GM04503 (cell line): ENCODE results near the gene ATL2.
"Not testable (repeated sequence)": the region's sequence is repeated elsewhere in the genome, so short reads cannot be mapped to it uniquely, and the experiment has no call there.

ENCODE experiments used
- DNase-seq: peaks from one replicate; pipeline ENCODE4 v3.0.0-alpha.2; 2012; ENCODE audit warnings: low read depth

ATL2 gene

DNA sequence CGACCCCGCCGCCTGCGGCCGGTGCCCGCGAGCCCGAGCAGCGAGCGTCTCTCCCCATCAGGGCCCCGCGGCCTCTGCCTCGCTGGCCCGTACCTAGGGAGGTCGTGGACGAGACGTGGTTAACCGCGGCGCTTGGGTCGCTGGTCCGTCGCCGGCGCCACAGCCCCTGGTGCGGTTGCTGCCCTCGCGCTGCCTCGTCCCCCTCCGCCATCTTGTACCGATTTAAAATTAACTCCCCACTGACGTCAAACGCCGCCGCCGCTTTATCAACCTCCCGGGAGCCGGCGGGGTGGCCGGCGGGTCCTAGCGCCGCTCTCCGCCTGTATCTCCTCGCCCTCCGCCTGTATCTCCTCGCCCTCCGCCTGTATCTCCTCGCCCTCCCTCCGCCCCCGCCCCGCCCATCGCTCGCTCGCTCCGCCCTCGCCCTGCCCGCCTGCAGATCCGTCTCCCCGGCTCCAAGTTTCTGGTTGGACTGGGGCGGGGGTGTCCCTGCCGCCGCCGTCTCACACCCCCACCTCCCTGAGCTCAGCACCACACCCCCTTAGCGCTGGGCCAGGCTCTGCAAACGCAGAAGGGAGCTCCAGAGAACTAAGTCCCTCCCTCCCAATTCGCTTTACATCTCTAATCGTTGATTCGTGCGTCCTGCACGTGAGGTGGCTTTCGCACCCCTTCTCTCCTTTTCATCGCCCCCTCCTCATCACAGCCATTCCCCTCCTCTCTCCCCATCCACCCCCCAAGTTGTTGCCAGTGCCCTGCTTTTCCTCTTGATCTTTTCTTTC is at the start of gene ATL2:
Gene ATL2, minus strand, starts transcription at position 224 of the 779 bp plus-strand sequence. Its CDS starts 13 bp downstream, at position 211.
- DNase-seq: peak; percentile 60

DNA sequence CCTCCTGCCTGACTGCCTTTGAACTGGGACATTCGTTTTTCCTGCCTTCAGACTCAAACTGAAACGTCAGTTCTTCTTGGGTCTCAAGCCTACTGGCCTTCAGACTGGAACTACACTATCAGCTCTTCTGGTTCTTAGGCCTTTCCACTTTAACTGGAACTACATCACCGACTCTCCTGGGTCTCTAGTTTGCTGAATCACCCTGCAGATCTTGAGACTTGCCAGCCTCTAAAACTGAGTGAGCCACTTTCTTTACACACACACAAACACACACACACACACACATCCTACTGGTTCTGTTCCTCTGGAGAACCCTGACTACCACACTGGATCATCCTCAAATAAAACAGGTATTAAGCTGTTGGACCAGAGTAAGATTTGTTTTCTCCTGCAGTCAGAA is 46.7 kb upstream of the ATL2 start:
- no peak for DNase-seq

DNA sequence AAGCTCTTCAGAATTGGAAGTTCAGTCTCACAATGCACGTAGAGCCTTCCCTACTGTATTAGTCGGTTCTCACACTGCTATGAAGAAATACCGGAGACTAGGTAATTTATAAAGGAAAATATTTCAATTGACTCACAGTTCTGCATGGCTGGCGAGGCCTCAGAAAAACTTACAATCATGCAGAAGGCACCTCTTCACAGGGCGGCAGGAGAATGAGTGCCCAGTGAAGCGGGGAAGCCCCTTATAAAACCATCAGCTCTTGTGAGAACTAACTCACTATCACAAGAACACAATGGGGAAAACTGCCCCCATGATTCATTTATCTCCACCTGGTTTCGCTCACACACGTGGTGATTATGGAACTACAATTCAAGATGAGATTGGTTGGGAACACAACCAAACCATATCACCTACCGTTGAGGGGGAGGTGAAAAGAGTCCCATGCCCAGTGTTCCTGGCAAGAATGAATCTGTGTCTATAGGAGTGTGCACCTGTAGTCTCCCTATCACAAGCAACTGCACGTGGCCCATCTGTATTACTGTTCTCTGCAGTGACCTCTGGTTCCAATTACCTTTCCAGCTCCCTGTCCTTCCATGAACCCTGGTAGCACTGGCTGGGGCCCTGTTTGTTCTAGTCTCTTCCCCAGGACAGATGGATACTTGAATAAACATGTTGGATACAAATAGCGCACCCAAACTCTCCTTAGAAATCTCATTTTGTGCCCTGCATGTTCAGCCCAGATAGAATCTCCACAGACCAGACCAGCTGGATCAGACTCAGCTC is 44.4 kb upstream of the ATL2 start:
- DNase-seq: no peak

DNA sequence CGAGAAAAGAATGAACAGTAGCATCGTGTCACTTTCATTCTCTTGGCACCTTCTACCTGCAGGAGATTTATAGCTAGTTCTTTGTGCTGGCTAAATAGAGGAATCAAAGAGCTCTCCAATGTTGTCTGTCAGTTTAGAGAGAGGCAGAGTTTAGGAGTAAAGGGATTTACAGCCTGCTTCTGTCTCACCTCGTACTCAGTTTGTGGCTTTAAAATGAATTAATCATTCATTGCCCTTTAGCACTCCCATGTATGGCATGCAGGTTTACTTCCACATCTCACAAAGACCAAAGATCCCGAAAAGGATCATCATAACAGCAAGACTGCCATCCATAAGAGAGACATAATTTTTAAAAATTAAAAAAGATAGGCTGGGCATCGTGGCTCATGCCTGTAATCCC is 42.4 kb upstream of the ATL2 start:
- DNase-seq: no peak

DNA sequence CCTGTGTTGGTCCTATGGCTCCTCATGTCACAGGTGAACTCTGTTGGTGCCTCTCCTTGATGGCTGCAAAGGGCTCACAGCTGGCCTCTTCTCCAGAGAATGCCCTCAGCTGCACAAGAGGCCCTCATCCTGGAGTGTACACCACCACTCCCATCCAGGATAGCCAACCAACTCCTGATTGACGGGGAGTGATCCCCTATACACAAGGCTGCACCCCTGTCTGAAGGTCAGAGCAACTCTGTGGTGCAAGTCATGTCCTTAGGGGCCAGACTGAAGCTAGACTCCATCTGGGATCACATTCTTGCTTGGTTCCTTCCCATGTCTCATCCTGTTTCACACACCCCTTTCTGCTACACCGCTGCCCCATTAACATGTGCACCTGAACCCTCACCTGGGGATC is 41.7 kb upstream of the ATL2 start:
- no peak for DNase-seq

DNA sequence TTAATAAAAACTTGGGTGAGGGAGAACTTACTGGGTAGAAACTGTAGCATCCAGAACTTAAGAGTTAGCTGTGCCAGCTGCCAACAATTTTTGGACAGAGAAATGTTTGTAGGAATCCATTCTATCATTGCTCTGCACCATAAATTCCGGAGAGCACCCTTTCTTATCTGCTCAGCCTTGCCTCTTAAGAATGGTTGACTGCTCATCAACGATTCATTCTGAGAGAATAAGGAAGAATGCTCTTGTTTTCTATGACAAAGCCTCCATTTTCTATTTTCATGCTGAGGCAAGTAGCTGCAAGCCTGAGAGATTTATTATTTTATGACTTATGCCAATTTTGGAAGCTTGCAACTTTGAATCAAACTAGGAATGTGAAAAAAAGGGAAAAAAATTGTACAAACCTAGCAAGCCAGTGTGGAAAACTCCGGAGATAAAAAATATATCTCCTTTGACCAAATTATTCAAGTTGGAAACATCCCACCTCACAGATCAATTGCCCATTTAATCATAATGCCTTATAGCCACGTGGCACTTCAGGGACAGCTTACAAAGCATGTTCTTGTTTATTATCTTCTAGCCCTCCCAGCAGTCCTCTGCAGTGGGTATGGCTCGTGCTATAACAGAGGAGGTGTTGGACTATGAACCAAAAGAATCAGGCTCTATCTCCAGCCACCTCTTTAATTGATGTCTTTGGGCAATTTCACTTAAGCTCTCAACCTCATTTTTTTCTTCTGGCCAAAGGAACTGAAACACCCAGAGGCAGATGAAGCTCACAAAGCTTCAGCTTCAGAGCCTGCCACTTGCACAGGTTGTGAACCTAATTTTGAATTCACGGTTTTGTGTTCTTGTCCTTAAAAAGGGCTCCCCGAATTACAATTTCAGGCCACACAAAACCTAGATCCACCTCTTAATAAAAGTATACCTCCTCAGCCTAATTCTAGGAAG is 40.9 kb upstream of the ATL2 start:
- no peak for DNase-seq

DNA sequence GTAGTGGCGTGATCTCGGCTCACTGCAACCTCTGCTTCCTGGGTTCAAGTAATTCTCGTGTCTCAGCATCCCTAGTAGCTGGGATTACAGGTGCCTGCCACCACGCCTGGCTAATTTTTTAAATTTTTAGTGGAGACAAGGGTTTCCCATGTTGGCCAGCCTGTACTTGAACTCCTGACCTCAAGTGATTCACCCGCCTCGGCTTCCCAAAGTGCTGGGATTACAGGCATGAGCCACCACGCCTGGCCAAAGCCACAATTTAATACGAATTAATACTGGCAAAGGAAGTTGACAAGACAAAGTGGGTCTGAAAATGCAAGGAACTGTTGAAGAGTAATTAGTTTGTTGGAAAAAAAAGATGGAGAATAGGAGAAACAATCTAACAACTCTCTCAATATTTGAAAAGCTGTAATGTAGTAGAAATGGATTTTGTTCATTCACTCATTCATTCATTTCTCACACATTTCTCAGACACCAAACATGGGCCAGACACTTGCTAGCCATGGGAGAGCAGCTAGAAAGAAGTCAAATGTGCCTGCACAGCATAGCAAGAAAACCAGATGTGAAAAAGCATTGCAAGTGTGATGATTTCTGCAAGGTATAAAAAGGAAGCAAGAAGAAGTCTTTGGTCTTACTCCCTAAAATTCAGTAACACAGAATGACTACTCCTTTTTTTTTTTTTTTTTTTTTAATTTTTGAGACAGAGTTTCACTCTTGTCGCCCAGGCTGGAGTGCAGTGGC is 39.4 kb upstream of the ATL2 start:
- DNase-seq: no peak

DNA sequence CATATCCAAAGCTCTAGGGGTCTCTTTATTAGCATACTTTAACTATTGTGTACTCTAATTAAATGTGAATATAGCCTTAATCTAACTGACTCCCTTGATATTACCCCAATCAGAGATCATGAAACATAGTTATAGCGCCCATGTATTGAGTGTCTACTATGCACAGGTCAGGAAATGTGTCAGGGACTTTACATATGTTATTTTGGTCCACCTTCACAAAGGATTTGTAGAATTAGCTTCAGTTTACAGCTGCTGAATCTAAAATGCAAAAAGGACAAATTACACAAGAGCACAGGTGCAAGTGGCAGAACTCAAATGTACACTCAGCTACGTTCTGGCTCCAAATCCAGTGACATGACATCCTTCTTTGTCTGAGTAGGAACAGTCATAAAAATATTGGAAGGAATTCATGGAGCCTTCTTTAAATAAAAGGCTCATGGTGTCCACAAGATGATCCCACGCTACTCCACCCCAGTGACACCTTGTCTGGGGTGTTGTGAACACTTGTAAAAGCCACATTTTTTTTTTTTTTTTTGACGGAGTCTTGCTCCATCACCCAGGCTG is 38.7 kb upstream of the ATL2 start:
- no peak for DNase-seq

DNA sequence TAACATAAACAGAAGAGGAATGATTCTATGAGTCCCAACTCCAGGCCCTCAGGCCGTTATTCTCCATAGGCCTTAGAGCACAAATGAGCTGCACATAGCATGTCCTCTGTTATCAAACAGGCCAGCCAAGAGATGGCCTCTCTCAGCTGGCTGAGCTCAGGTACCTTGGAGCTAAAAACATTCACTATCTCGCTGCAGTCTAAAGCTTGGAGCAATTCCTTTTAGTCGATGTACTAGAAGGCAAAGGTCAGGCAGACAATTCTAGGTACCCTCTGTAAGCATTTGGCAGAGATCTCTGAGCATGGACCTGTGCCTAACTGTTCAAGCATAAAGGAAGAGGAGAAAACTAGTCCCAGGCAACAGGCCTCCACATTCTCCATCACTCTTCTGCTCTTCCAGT is 38.0 kb upstream of the ATL2 start:
- DNase-seq: no peak

DNA sequence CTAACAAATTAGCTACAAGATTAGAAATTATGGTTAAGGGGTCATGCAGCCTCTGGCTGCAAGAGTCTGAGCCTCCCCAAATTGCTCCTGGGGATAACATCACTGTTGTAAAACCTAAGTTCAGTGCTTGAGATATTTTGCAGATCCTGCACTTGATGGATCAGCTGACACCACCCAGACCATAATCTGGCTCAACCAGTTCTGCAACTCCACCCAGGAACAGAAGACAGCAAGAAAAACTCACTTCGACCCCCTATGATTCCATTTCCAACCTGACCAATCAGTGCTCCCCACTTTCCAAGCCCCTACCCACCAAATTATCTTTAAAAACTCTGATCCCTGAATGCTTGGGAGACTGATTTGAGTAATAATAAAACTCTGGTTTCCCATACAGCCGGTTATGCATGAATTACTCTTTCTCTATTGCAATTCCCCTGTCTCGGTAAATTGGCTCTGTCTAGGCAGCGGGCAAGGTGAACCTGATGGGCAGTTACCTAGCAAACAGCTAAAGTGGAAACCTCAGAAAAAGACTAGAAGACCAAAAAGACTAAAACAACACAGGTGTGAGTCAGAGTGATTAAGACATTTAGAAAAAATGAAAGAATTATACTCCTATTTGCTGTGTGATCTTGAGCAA is 35.3 kb upstream of the ATL2 start:
- DNase-seq: not testable (repeated sequence)

DNA sequence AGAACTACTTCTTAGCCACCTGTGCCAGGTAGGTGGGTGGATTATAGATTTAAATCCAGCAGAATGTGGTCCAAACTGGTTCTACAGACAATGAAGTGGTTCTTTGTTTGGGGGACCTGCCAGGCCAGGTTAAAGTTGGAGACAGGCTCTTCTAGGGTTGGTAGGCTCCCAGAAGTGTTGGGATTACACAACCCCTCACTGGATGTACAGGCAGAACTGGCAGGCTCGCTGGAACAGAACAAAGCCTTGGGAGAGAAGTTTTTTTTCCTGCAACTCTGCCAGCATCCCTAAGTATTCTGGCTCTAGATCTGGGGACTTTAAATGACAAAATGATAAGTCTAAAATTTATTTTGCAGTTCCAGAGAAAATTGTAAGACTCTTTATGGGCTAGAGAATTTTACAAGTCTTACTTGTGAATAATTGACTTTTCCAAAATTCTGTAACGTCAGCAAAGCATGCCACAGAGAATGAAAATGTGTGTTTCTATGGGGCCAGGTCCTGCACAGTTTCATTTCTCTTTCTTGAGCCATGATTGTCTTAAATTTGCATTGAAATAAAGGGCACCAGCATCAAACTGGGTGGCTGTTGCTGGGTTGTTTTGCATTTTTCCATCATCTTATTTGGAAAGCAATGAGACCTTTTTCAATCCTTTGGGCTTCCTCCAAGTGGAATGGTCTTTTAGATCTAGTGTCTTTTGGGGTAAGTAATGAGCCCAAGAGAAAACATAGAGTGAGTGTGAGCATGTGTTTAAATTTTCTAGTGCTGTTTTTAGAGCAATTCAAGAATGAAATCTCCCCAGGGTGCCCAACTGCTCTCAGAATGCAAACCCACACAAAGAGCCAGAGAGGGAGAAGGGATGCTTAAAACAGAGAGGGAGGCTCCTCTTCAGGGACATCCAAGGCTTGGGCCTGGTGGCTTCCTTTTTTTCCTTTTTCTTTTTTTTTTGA is 32.4 kb upstream of the ATL2 start:
- DNase-seq: no peak

DNA sequence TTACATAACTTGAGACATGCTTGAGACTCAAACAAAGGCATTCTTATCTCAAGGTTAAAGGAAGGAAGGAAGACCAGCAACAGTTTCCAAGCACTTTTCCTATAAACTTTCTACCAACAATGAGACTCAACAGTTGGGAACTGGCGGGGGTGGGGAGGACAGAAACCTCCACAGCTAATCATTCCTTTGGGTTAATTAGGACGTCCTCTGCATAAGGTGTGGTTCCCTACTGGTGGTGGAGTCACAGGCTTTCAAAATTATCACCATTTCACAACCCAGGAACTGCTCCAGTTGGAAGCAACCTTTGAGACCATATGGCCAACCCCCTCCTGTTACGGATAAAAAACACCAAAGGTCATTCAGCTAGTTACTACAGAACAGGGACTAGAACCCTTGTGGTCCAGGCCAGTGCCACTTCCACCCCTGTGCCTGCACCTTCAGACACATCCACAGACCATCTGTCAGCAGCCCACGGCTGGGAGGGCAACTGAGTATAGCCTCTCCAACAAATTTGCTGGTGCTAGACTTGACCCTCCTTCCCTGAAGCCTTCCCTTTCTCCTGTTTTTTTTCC is 30.1 kb upstream of the ATL2 start:
- DNase-seq: no peak

DNA sequence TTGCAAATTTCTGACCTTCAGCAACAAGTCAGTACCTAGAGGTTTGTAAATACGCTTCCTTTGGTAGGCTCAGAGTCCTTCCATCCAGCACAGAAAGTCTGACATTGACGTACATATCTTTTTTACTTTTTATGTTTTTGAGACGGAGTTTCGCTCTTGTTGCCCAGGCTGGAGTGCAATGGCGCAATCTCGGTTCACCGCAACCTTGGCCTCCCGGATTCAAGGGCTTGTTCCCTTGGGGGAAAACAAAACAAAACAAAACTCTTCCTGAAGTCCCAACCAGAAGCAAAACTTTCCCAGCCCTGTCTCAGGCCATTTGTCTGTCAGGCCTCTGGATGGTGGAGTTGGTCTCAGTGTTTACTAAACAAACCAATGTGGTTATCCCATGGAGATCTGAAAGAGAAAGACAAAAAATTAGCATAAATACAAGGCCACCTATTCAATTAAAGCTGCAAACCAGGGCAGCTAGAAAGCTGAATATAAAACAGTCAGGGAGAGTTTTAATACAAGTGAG is 29.6 kb upstream of the ATL2 start:
- no peak for DNase-seq

DNA sequence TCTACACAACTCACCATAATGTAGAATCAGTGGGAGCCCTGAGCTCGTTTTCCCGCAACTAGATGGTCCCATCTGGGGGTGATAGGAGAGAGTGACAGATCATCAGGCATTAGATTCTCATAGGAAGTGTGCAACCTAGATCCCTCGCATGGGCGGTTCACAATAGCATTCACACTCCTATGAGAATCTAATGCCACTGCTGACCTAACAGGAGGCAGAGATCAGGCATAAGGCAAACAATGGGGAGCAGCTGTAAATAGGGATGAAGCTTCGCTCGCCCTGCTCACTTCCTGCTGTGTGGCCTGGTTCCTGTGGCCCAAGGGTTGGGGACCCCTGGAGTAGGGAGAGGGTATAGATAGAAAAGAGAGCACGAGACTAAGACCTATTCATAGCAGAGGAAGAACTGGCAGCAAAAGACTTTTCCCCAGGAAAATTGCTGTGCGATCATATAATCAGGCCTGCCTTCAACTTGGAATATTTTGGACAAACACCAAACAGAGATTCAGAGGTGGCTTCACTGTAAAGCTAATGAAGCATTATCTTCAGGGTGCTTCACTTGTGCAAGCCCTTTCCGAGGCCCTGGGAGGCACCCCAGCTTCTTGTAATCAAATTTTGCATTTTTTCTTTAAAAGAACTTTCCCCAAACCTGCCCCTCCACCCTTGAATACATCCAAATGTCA is 29.0 kb upstream of the ATL2 start:
- DNase-seq: no peak

DNA sequence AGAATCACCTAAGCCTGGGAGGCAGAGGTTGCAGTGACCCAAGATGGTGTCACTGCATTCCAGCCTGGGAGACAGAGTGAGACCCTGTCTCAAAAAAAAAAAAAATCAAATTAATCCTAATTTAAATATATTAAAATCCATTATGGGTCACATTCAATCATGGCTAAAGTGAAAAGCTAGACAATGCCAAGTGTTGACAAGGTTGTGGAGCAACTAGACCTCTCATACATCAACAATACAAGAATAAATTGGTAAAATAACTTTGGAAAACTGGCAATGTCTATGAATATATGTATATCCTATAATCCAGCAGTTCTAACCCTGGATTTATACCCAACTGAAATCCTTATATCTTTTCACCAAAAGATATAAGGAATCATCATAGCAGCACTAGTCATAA is 23.4 kb upstream of the ATL2 start:
- DNase-seq: no peak

DNA sequence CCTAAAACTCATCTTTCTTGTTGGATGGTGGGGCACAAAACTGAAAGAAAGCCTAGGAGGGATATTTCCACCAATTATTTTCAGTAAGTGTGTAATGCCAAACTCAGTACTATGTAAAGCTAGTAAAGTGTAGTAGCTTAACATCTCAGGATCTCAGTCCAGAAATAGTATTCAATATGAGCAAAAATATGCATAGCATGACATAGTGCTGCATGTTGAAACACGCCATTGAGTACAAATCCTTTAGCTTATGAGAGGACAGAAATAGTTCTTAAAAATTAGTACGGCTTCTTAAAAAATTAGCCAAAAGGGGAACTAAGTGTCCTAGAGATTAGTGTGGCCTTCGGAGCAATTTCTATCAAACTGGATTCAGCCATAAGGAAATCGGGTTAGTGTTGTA is 21.7 kb upstream of the ATL2 start:
- no peak for DNase-seq

DNA sequence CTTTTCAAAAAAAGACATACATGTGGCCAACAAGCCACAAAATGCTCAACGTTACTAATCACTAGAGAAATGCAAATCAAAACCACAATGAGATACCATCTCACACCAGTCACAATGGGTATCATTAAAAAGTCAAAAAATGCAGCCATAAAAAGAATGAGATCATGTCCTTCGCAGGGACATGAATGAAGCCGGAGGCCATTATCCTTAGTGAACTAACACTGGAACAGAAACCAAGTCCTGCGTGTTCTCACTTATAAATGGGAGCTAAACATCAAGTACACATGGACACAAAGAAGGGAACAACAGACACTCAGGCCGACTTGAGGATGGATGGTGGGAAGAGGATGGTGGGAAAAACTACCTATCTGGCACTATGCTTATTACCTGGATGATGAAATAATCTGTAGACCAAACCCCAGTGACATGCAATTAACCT is 17.8 kb upstream of the ATL2 start:
- peak; percentile 67 for DNase-seq

DNA sequence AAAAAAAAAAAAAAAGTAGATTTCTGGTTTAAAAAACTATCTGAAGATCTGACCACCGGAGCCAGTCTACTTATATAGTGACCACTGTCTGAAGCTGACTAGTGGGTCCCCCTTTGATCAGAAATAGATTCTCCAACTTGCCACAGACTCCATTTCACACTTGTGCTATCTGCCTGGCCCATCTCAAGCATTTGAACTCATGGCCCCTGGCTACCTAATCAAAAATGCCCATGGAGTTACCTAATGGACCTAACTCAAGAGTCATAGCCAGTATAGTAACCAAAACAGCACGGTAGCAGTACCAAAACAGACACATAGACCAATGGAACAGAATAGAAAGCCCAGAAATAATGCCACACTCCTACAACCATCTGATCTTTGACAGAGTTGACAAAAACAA is 17.0 kb upstream of the ATL2 start:
- no peak for DNase-seq
